GM18502 (cell line): ENCODE results near the gene FAM177B.

Source experiments
- ATAC-seq: cut with Tn5 transposase; IDR thresholded peaks from one replicate; pipeline ENCODE4 v1.9.1; 2021; ENCODE audit warnings: mild to moderate bottlenecking; ENCODE audit not compliant: unreplicated experiment, poor library complexity

Gene FAM177B

GRCh38 chr1:222784371-222784770 lies 47.4 kb downstream of the FAM177B start:
- ATAC-seq: no peak

- ATAC-seq: no peak
These were observed 47.9 kb downstream of the FAM177B start for GRCh38 chr1:222784916-222785315.

- ATAC-seq: no peak
These were observed 48.5 kb downstream of the FAM177B start for GRCh38 chr1:222785529-222785928.

GRCh38 chr1:222786121-222786520 lies 49.1 kb downstream of the FAM177B start:
- ATAC-seq: no peak

- no peak for ATAC-seq
These were observed 50.7 kb downstream of the FAM177B start for GRCh38 chr1:222787729-222788128.

- peak; percentile 84 for ATAC-seq
These were observed 51.6 kb downstream of the FAM177B start for GRCh38 chr1:222788402-222789156.

GRCh38 chr1:222790115-222790514 lies 53.1 kb downstream of the FAM177B start:
- no peak for ATAC-seq

GRCh38 chr1:222790520-222790919 lies 53.5 kb downstream of the FAM177B start:
- ATAC-seq: no peak

GRCh38 chr1:222791006-222791710 lies 54.2 kb downstream of the FAM177B start:
- ATAC-seq: no peak

GRCh38 chr1:222792744-222793143 lies 55.7 kb downstream of the FAM177B start:
- no peak for ATAC-seq

GRCh38 chr1:222794656-222795474 lies 57.9 kb downstream of the FAM177B start:
- no peak for ATAC-seq

GRCh38 chr1:222798116-222798515 lies 61.1 kb downstream of the FAM177B start:
- ATAC-seq: no peak

GRCh38 chr1:222798975-222799374 lies 62.0 kb downstream of the FAM177B start:
- no peak for ATAC-seq
